ENCODE results near the gene KRTAP4-9. TPM values are rescaled to one million over a fixed set of nuclear protein-coding genes. Genes with fewer than 3 reads are reported as not detected.
"Not testable (repeated sequence)": the region's sequence is repeated elsewhere in the genome, so short reads cannot be mapped to it uniquely, and the experiment has no call there.

KRTAP4-9 gene
- total RNA-seq, 1 donor: not detected

DNA sequence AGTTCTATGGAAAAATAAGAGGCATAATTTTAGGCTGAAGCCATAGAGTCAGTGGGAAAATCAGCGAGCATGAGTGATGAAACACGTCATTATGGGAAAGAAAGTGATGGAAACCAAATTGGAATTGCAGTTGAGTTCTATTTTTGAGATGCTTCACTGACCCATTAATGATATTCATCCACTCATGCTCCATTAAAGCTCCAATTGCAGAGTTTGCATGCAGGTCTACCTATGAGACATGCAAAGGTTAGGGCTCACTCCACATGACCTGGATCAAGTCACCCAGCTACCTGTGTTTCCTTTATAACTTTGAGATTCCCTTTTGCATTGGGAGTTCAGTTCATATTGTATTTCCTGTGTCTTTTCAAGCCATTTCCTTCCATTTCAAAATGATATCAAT is 31.5 kb upstream of the KRTAP4-9 start:
- no peaks in the 10 kb centered on the region for H3K36me3 ChIP-seq (ENCODE audit: insufficient read depth, low read length)
- no peak for DNase-seq (ENCODE audit: insufficient read length, low spot score, missing footprints)
- TF ChIP-seq, protein P1, sequence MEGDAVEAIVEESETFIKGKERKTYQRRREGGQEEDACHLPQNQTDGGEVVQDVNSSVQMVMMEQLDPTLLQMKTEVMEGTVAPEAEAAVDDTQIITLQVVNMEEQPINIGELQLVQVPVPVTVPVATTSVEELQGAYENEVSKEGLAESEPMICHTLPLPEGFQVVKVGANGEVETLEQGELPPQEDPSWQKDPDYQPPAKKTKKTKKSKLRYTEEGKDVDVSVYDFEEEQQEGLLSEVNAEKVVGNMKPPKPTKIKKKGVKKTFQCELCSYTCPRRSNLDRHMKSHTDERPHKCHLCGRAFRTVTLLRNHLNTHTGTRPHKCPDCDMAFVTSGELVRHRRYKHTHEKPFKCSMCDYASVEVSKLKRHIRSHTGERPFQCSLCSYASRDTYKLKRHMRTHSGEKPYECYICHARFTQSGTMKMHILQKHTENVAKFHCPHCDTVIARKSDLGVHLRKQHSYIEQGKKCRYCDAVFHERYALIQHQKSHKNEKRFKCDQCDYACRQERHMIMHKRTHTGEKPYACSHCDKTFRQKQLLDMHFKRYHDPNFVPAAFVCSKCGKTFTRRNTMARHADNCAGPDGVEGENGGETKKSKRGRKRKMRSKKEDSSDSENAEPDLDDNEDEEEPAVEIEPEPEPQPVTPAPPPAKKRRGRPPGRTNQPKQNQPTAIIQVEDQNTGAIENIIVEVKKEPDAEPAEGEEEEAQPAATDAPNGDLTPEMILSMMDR (IDR thresholded peaks at IDR 0.05; ENCODE audit: extremely low read depth, low read depth, low read length): no peak

DNA sequence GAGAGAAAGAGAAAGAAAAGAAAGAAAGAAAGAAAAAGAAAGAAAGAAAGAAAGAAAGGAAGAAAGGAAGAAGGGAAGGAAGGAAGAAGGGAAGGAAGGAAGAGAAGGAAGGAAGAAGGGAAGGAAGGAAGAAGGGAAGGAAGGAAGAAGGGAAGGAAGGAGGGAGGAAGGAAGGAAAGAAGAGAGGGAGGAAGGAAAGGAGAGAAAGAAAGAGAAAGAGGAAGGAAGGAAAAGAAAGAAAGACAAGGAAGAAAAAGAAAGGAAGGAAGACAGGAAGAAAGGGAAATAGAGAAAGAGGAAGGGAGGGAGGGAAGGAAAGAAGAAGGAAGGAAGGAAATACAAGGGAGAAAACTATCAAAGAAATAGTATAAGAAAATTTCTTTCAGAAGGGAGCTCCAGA is 28.4 kb upstream of the KRTAP4-9 start:
- no peaks in the 10 kb centered on the region for H3K79me2 ChIP-seq (ENCODE audit: insufficient read depth, low read length)
- TF ChIP-seq, protein P1 (IDR thresholded peaks at IDR 0.05; ENCODE audit: extremely low read depth, low read depth, low read length): no peak
- H4K20me1 ChIP-seq (ENCODE audit: insufficient read depth, low read length): no peaks in the 10 kb centered on the region
- H3K27ac ChIP-seq (ENCODE audit: low read depth, low read length): no peak overlapping the region
- peaks cover 3% of the 10 kb centered on the region for H3K4me1 ChIP-seq (ENCODE audit: insufficient read depth, low read length)
- no peaks in the 10 kb centered on the region for H3K9me3 ChIP-seq (ENCODE audit: low read depth, low read length)
- no peak overlapping the region for H3K4me3 ChIP-seq (ENCODE audit: insufficient read depth, low read length)
- no peak for DNase-seq (ENCODE audit: insufficient read length, low spot score, missing footprints)
- H2AFZ ChIP-seq (ENCODE audit: low read length): no peak overlapping the region
- no peak overlapping the region for H3K4me2 ChIP-seq (ENCODE audit: insufficient read depth, low read length)
- no peaks in the 10 kb centered on the region for H3K36me3 ChIP-seq (ENCODE audit: insufficient read depth, low read length)
- no peaks in the 10 kb centered on the region for H3K27me3 ChIP-seq (ENCODE audit: insufficient read depth, low read length)

More for the DNA sequence above, 31.5 kb upstream of the KRTAP4-9 start:
- Histone ChIP-seq H3K4me1 (ENCODE audit: insufficient read depth, low read length) (peaks cover 3% of the 10 kb centered on the region), H3K4me3 (ENCODE audit: insufficient read depth, low read length) (no peak overlapping the region), H3K4me2 (ENCODE audit: insufficient read depth, low read length) (no peak overlapping the region), H3K79me2 (ENCODE audit: insufficient read depth, low read length) (no peaks in the 10 kb centered on the region), H4K20me1 (ENCODE audit: insufficient read depth, low read length) (no peaks in the 10 kb centered on the region), H2AFZ (ENCODE audit: low read length) (no peak overlapping the region), H3K9me3 (ENCODE audit: low read depth, low read length) (no peaks in the 10 kb centered on the region), H3K27ac (ENCODE audit: low read depth, low read length) (no peak overlapping the region), H3K27me3 (ENCODE audit: insufficient read depth, low read length) (no peaks in the 10 kb centered on the region)

DNA sequence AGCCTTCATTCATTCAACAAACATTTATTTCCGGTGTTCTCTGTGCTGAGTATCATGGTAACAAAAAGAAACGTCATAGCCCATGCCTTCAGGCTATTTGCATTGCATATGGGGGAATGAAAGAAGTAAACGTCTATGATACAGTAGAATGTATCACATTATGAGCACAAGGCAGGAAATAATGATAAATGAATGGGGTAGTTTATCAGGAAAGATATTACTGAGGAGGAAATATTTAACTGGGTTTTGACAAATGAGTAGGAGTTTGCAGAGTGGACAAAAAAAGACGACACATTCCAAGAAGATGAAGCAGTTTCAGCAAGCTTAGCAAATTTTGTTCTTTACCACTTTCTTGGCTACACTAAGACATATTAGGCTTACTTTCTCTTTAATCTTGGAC is 22.6 kb upstream of the KRTAP4-9 start:
- no peak for DNase-seq (ENCODE audit: insufficient read length, low spot score, missing footprints)
- TF ChIP-seq, protein P1 (IDR thresholded peaks at IDR 0.05; ENCODE audit: extremely low read depth, low read depth, low read length): no peak
- Histone ChIP-seq H3K27me3 (ENCODE audit: insufficient read depth, low read length) (no peaks in the 10 kb centered on the region), H3K36me3 (ENCODE audit: insufficient read depth, low read length) (no peaks in the 10 kb centered on the region), H3K4me3 (ENCODE audit: insufficient read depth, low read length) (no peak overlapping the region), H2AFZ (ENCODE audit: low read length) (no peak overlapping the region), H3K9me3 (ENCODE audit: low read depth, low read length) (no peaks in the 10 kb centered on the region), H4K20me1 (ENCODE audit: insufficient read depth, low read length) (no peaks in the 10 kb centered on the region), H3K27ac (ENCODE audit: low read depth, low read length) (peak overlapping the region; percentile 3), H3K79me2 (ENCODE audit: insufficient read depth, low read length) (no peaks in the 10 kb centered on the region), H3K4me1 (ENCODE audit: insufficient read depth, low read length) (peaks cover 11% of the 10 kb centered on the region), H3K4me2 (ENCODE audit: insufficient read depth, low read length) (no peak overlapping the region)

DNA sequence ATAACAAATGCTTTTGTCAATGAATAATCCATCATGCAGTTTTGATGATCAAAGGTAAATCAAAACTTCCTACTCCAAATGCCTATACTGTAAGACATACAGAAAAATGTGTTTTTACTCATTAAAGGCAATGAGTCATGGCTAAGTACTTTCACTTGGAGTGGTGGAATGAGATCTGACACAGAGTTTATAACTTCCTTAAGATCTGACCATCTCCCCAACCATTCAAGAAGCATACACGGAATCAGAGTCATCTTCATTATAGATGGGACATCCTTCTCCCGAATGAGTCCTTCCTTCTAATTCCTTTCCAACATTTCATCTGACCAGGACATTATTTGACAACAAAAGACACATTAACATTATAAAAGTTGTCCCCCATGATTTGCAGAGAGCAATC is 21.8 kb upstream of the KRTAP4-9 start:
- not testable (repeated sequence) for H4K20me1 ChIP-seq (ENCODE audit: insufficient read depth, low read length); H3K79me2 ChIP-seq (ENCODE audit: insufficient read depth, low read length); H2AFZ ChIP-seq (ENCODE audit: low read length); H3K27me3 ChIP-seq (ENCODE audit: insufficient read depth, low read length); H3K36me3 ChIP-seq (ENCODE audit: insufficient read depth, low read length); H3K4me3 ChIP-seq (ENCODE audit: insufficient read depth, low read length); DNase-seq (ENCODE audit: insufficient read length, low spot score, missing footprints); H3K9me3 ChIP-seq (ENCODE audit: low read depth, low read length)
- peaks cover 11% of the 10 kb centered on the region for H3K4me1 ChIP-seq (ENCODE audit: insufficient read depth, low read length)
- H3K27ac ChIP-seq (ENCODE audit: low read depth, low read length): peak overlapping the region; percentile 23
- H3K4me2 ChIP-seq (ENCODE audit: insufficient read depth, low read length): peak overlapping the region; percentile 32

DNA sequence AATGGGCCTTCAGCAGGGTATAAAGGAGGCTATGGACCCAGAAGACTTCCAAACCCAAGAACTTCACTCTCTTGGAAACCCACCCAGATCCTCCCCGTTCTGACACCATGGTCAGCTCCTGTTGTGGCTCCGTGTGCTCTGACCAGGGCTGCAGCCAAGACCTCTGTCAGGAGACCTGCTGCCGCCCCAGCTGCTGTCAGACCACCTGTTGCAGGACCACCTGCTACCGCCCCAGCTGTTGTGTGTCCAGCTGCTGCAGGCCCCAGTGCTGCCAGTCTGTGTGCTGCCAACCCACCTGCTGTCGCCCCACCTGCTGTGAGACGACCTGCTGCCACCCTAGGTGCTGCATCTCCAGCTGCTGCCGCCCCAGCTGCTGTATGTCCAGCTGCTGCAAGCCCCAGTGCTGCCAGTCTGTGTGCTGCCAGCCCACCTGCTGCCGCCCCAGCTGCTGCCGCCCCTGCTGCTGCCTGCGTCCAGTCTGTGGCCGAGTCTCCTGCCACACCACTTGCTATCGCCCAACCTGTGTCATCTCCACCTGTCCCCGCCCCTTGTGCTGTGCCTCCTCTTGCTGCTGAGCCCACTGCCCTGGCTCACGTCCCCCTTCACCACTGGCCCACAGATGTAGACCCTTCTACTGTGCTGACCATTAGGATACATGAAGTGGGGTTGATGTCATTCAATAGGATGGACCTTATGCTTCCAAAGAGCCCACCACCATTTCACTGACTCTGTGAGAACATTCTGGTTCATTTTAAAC is 20.9 kb upstream of the KRTAP4-9 start, which contains the start of gene KRTAP4-7:
TSS of gene KRTAP4-7 (plus strand) at position 51 of the 757 bp plus-strand sequence. CDS start at position 108, 57 bp downstream.
- not testable (repeated sequence) for H3K9me3 ChIP-seq (ENCODE audit: low read depth, low read length); H3K79me2 ChIP-seq (ENCODE audit: insufficient read depth, low read length); H2AFZ ChIP-seq (ENCODE audit: low read length); H3K4me3 ChIP-seq (ENCODE audit: insufficient read depth, low read length); H3K36me3 ChIP-seq (ENCODE audit: insufficient read depth, low read length); H3K27me3 ChIP-seq (ENCODE audit: insufficient read depth, low read length); DNase-seq (ENCODE audit: insufficient read length, low spot score, missing footprints); H4K20me1 ChIP-seq (ENCODE audit: insufficient read depth, low read length)
- Histone ChIP-seq H3K4me2 (ENCODE audit: insufficient read depth, low read length) (peak within 1 kb of the TSS; percentile 32), H3K27ac (ENCODE audit: low read depth, low read length) (peak within 1 kb of the TSS; percentile 23), H3K4me1 (ENCODE audit: insufficient read depth, low read length) (peaks cover 11% of the 10 kb centered on the region)

DNA sequence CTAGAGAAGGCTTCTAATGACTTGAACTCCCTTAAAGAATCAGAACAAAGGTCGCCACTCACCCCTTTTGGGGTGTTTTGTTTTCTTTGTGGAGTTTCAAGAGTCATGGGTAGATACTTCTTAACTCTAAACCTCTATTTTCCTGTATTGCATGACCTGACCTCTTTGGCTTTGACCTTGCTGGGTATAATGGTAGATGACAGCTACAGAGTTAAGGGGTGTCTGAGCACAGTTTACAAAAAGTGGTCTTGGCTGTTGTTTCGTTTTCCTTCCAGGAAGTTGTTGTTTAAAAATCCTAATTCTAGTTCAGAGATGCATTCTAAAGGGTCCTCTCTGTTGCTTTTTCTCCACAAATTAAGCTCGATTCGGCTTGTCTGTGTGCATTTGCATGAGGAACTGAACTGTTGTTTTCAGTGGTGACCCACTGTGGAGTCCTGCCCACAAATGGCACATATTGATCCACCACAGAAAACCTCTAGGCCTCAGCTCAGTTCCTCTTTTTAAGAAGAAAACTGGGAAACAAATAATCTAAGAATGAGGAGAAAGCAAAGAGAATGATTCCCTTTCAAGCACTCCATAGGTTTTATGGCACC is 16.3 kb upstream of the KRTAP4-9 start:
- not testable (repeated sequence) for H3K4me2 ChIP-seq (ENCODE audit: insufficient read depth, low read length); H3K36me3 ChIP-seq (ENCODE audit: insufficient read depth, low read length); H4K20me1 ChIP-seq (ENCODE audit: insufficient read depth, low read length)

More for the DNA sequence above, 16.3 kb upstream of the KRTAP4-9 start:
- not testable (repeated sequence) for H3K27ac ChIP-seq (ENCODE audit: low read depth, low read length); H3K27me3 ChIP-seq (ENCODE audit: insufficient read depth, low read length); H3K9me3 ChIP-seq (ENCODE audit: low read depth, low read length); H3K4me1 ChIP-seq (ENCODE audit: insufficient read depth, low read length); H3K79me2 ChIP-seq (ENCODE audit: insufficient read depth, low read length); DNase-seq (ENCODE audit: insufficient read length, low spot score, missing footprints); H3K4me3 ChIP-seq (ENCODE audit: insufficient read depth, low read length); H2AFZ ChIP-seq (ENCODE audit: low read length)

Measured in osteoblast (primary cell).